HG02943 (cell line): Measurements from ENCODE around the gene S100A13.
"Not testable (repeated sequence)": the region's sequence is repeated elsewhere in the genome, so short reads cannot be mapped to it uniquely, and the experiment has no call there.

Source experiments
- ATAC-seq: cut with Tn5 transposase; IDR thresholded peaks from one replicate; pipeline ENCODE4 v1.9.1; 2021; ENCODE audit warnings: mild to moderate bottlenecking, low read depth, moderate library complexity; ENCODE audit not compliant: unreplicated experiment

S100A13 gene

DNA sequence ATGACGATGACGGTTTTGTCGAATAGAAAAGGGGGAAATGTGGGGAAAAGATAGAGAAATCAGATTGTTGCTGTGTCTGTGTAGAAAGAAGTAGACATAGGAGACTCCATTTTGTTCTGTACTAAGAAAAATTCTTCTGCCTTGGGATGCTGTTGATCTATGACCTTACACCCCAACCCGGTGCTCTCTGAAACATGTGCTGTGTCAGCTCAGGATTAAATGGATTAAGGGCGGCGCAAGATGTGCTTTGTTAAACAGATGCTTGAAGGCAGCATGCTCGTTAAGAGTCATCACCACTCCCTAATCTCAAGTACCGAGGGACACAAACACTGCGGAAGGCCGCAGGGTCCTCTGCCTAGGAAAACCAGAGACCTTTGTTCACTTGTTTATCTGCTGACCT, 51.8 kb downstream of the S100A13 start:
- ATAC-seq, result not testable (repeated sequence)

DNA sequence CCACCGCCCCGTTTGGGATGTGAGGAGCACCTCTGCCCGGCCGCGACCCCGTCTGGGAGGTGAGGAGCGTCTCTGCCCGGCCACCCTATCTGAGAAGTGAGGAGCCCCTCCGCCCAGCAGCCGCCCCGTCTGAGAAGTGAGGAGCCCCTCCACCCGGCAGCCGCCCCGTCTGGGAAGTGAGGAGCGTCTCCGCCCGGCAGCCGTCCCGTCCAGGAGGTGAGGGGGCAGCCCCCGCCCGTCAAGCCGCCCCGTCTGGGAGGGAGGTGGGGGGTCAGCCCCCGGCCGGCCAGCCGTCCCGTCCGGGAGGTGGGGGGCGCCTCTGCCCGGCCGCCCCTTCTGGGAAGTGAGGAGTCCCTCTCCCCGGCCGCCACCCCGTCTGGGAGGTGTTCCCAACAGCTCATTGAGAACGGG, 52.2 kb downstream of the S100A13 start:
- not testable (repeated sequence) for ATAC-seq

DNA sequence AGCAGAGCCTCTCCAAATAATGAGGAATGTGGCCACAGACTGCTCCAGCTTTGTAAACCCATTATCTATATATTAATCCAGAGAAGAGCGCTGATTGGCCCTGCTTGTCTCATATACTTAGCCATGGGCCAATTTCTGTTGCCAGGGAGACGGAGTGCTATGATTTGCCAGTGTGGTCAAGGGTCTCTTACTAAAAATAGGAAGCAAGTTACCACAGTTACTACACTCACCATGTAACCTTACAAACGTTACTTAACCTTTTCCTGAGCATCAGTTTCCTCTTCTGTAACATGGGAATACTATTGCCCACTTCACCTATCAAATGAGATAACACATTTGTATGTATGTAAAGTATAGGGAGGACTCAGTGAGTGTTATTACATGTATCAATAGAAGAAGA, 54.0 kb downstream of the S100A13 start:
- ATAC-seq, result no peak

DNA sequence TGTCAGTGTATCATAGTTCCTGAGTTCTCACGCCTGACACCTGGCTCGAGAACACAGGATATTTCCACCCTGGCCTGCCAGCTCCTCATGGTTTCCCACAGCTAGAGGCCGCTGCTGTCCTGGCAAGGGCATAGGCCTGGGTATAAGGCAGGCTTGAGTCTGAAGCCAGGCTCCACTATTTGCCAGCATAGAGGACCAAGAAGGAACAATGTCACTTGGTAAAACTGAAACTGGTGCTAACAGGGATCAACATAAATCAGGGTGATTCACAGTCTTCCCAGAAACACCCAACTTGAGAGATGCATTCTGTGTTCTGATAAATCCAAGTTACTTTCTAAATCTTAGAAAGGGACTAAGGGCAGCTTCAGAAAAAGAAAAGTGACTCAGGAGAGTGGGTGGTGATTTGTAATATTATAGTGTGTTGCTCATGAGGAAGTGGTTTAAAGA, 54.7 kb downstream of the S100A13 start:
- ATAC-seq, result no peak

DNA sequence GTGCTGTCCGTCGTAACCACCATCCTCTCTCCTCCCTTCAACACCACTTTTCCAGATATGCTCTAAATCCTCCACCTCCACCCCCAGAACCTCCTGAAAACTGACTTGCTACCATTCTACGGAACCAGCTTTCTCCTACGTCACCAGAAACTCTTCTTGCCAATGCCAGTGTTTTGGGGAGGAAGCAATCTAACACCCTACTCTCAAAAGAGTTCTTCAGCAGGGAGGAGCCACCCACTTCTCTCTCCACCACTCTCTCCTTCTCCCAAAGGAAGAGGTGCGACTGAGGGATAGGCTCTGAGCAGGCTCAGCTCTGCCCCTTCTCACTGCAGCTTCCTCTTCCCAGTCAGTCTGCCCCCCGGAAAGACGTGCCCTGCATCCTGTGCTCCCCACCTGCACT, 55.6 kb downstream of the S100A13 start:
- no peak for ATAC-seq

DNA sequence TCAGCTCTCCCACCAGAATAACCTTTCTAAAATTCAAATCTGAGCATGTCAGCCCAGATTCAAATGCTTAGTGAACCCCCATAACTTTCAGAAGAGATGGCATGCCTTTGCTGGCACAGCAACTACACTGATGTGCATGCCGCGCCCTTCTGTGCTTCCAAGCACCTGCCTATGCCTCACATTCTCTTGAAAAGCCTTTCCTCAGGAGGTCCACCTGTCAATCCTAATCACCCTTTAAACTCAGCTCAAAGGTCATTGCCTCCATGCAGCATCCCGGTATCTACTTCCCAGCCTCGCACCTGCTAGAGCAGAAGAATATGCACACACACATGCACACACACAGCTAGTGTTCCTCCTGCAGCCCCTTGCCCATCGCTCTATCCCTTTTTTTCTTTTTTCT, 56.4 kb downstream of the S100A13 start:
- no peak for ATAC-seq

DNA sequence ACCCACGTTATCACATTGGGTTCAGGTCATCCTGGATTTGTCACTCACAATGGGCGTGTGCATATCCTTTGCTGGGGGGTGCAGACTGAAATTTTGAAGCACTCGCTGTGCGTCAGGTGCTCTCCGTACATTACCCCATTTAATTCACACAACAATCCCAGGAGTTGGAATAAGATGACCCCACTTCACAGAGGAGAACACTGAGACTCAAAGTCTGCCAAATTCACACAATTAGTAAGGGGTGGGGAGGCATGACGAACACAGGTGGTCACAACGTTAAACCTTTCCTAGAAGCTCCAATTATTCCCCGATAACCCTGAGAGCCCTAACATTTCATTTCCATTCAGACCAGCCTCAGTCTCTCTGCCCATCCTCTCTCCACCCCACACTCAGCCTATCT, 57.8 kb downstream of the S100A13 start:
- no peak for ATAC-seq
